Tibial artery (tissue), 4 donors: ENCODE data around the gene RHOBTB3.
"Not testable (repeated sequence)": the region's sequence is repeated elsewhere in the genome, so short reads cannot be mapped to it uniquely, and the experiment has no call there.

Experiments used
- DNase-seq, 2 donors: peaks; one replicate each; pipeline ENCODE4 v3.0.0-alpha.2; 2019
- H3K27ac ChIP-seq, 2 donors: fragments of 200-600 bp; sonication (generic) in 1 of 2; 1 replicate in 1 of 2; 2 replicates in 1 of 2; pipeline ENCODE4 v1.5.1; 2018 to 2019; ENCODE audit warnings: mild to moderate bottlenecking in 1 of 2
- H3K27me3 ChIP-seq, 2 donors: fragments of 200-600 bp; sonication (generic) in 1 of 2; one replicate each; pipeline versions ENCODE4 v1.5.1 to v1.6.0; 2016 to 2019
- H3K36me3 ChIP-seq, 3 donors: fragments of 200-600 bp; sonication (generic) in 2 of 3; one replicate each; pipeline ENCODE4 v1.5.1; 2016 to 2019; ENCODE audit warnings: mild to moderate bottlenecking in 2 of 3
- H3K4me1 ChIP-seq, 4 donors: fragments of 200-600 bp; sonication (generic) in 2 of 4; 1 replicate in 3 of 4; 2 replicates in 1 of 4; pipeline ENCODE4 v1.5.1; 2016 to 2019
- H3K4me3 ChIP-seq, 2 donors: fragments of 200-600 bp; sonication (generic) in 1 of 2; 1 replicate in 1 of 2; 2 replicates in 1 of 2; pipeline ENCODE4 v1.5.1; 2018 to 2019; ENCODE audit warnings: mild to moderate bottlenecking in 2 of 2
- H3K9me3 ChIP-seq, 3 donors: fragments of 200-600 bp; sonication (generic) in 1 of 3; one replicate each; pipeline ENCODE4 v1.5.1; 2016 to 2019
- CTCF ChIP-seq, 2 experiments: fragments of 200-600 bp in 1 of 2; fragments of 450-650 bp in 1 of 2; IDR thresholded peaks; one replicate each; pipeline ENCODE4 v1.5.1; 2017 to 2019; ENCODE audit warnings: antibody characterized with exemption in 2 of 2, mild to moderate bottlenecking in 1 of 2, moderate library complexity in 1 of 2
- intact Hi-C: fragments of 100-400 bp; cut with DNase I; formaldehyde crosslinking; loops from one replicate; pipeline ENCODE4 v1.15.0; 2023; ENCODE audit warnings: low total_unique reads

Gene RHOBTB3

DNA sequence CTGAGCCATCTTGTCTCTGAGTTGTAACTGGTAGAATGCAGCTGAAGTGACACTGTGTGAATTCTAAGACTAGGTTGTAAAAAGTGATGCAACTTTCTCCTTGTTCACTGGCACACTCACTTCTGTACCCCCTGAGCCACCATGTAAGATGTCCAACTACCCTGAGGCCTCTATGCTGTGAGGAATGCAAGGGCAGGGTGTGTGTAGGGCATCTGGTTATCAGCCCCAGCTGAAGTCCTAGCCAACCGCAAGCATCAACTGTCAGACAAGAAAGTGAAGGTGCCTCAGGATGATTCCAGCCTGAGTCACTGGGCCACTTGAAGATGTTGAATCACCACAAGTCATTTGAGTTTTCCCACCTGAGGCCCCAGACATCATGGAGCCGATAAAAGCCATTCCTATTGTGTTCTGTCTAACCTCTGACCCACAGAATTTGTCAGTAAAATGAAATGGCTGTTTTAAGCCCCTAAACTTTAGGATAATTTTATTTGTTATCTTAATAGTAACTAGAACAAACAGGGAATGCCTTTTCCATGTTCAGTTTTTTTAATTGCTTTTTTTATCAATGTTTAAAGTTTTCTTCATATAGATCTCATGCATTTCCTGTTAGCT is 18.7 kb upstream of the RHOBTB3 start:
- no peaks in the 10 kb centered on the region for H3K36me3 ChIP-seq
- H3K4me1 ChIP-seq: peaks cover 0 to 12% (median 3%) of the 10 kb centered on the region in 4 donors
- no peaks in the 10 kb centered on the region for H3K27me3 ChIP-seq
- no peak for TF ChIP-seq CTCF (IDR thresholded peaks at IDR 0.05)
- H3K4me3 ChIP-seq: no peak overlapping the region
- no peak overlapping the region for H3K27ac ChIP-seq
- intact Hi-C loops: loop anchor here (5.0 kb wide), 1 partner anchor 35 kb away; no protein-coding TSS in a partner anchor
- no peaks in the 10 kb centered on the region for H3K9me3 ChIP-seq
- DNase-seq: no peak

GRCh38 chr5:95713246-95713645 is 17.9 kb upstream of the RHOBTB3 start:
- not testable (repeated sequence) for H3K27ac ChIP-seq, H3K9me3 ChIP-seq, DNase-seq, H3K4me3 ChIP-seq, H3K27me3 ChIP-seq, H3K36me3 ChIP-seq
- intact Hi-C loops: loop anchor here (5.0 kb wide), 1 partner anchor 36 kb away; no protein-coding TSS in a partner anchor
- peaks cover 0 to 12% (median 3%) of the 10 kb centered on the region in 4 donors for H3K4me1 ChIP-seq

GRCh38 chr5:95713960-95714710 is 17.0 kb upstream of the RHOBTB3 start:
- TF ChIP-seq CTCF (IDR thresholded peaks at IDR 0.05): no peak
- Histone ChIP-seq H3K4me1 (peaks cover 0 to 12% (median 3%) of the 10 kb centered on the region in 4 donors), H3K27me3 (no peaks in the 10 kb centered on the region), H3K27ac (no peak overlapping the region), H3K9me3 (no peaks in the 10 kb centered on the region), H3K4me3 (no peak overlapping the region), H3K36me3 (no peaks in the 10 kb centered on the region)
- intact Hi-C loops: loop anchor here (5.0 kb wide), 1 partner anchor 37 kb away; no protein-coding TSS in a partner anchor
- DNase-seq: no peak

DNA sequence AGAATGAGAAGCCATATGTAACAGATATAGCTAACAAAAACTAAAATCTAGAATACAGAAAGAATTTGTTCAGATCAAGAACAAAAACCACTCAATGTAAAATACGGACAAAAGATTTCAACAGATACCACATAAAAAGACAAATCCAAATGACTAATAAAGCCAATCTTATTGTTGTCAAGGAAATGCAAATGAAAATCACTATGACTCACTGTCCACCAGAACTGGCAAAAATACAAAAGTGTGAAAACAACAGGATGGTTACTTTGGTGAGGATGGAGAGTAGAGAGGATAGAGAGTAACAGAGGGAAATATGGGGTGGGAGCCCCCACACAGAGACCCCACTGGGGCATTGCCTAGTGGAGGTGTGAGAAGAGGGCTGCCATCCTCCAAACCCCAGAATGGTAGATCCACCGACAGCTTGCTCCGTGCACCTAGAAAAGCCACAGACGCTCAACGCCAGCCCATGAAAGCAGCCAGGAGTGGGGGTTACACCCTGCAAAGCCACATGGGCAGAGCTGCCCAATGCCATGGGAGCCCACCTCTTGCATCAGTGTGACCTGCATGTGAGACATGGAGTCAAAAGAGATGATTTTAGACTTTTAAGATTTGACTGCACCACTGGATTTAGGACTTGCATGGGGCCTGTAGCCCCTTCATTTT is 15.2 kb upstream of the RHOBTB3 start:
- Histone ChIP-seq H3K4me1 (peaks cover 0 to 2% (median 0%) of the 10 kb centered on the region in 4 donors), H3K27me3 (no peaks in the 10 kb centered on the region), H3K4me3 (no peak overlapping the region), H3K36me3 (no peaks in the 10 kb centered on the region), H3K27ac (no peak overlapping the region), H3K9me3 (no peaks in the 10 kb centered on the region)
- no peak for TF ChIP-seq CTCF (IDR thresholded peaks at IDR 0.05)
- DNase-seq: no peak
- intact Hi-C loops: no loop called here

DNA sequence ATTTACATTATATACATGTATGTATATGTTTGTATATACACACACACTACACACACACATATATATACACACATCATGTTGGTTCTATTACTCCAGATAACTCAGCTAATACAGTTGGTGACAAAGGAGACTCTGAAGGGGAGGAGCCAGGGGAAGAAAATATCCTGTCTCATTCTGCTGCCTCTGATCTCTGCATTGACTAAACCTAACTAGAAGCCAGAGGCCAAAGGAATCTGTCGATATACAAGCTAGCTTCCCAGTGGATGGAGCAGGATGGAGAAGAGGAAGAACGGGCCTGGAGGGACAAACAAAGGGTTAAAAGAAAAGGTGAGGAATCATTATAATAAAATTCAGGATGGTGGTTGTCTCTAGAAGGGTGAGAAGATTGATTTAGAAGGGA is 13.7 kb upstream of the RHOBTB3 start:
- TF ChIP-seq CTCF (IDR thresholded peaks at IDR 0.05): no peak
- intact Hi-C loops: no loop called here
- H3K9me3 ChIP-seq: no peaks in the 10 kb centered on the region

GRCh38 chr5:95718203-95718602 is 12.9 kb upstream of the RHOBTB3 start:
- no peak overlapping the region for H3K27ac ChIP-seq
- intact Hi-C loops: no loop called here

More for the DNA sequence above, 13.7 kb upstream of the RHOBTB3 start:
- Histone ChIP-seq H3K27me3 (no peaks in the 10 kb centered on the region), H3K4me3 (no peak overlapping the region), H3K4me1 (no peaks in the 10 kb centered on the region), H3K27ac (no peak overlapping the region), H3K36me3 (no peaks in the 10 kb centered on the region)
- no peak for DNase-seq

More at GRCh38 chr5:95718203-95718602, 12.9 kb upstream of the RHOBTB3 start:
- TF ChIP-seq CTCF (IDR thresholded peaks at IDR 0.05): no peak
- no peaks in the 10 kb centered on the region for H3K36me3 ChIP-seq
- DNase-seq: no peak
- no peaks in the 10 kb centered on the region for H3K27me3 ChIP-seq
- H3K9me3 ChIP-seq: no peaks in the 10 kb centered on the region
- no peak overlapping the region for H3K4me3 ChIP-seq
- H3K4me1 ChIP-seq: no peaks in the 10 kb centered on the region
